ES-I3 (cell line): ENCODE results near the gene PPP1R13L.
"Not testable (repeated sequence)": the region's sequence is repeated elsewhere in the genome, so short reads cannot be mapped to it uniquely, and the experiment has no call there.

Source experiments
- H3K36me3 ChIP-seq: 2 replicates; pipeline ENCODE4 v1.6.1; 2013; ENCODE audit warnings: mild to moderate bottlenecking, low read length, control low read depth, moderate library complexity; ENCODE audit not compliant: insufficient read depth
- H3K4me1 ChIP-seq: 2 replicates; pipeline ENCODE4 v1.6.1; 2013; ENCODE audit warnings: mild to moderate bottlenecking, control low read depth, low read length; ENCODE audit not compliant: insufficient read depth
- H3K9ac ChIP-seq: 2 replicates; pipeline ENCODE4 v1.6.1; 2013; ENCODE audit warnings: low read depth, mild to moderate bottlenecking, low read length, moderate library complexity
- H3K9me3 ChIP-seq: 2 replicates; pipeline ENCODE4 v1.6.1; 2013; ENCODE audit warnings: mild to moderate bottlenecking, low read length, moderate library complexity; ENCODE audit not compliant: control insufficient read depth, insufficient read depth

The PPP1R13L gene

GRCh38 chr19:45421947-45422498 lies 17.2 kb upstream of the PPP1R13L start:
- Histone ChIP-seq H3K9me3 (no peaks in the 10 kb centered on the region), H3K9ac (no peak overlapping the region), H3K36me3 (peaks cover 16% of the 10 kb centered on the region; the same call in 1 of the 2 replicates), H3K4me1 (peaks cover 4% of the 10 kb centered on the region; the same call in 1 of the 2 replicates)

GRCh38 chr19:45420871-45421270 lies 16.0 kb upstream of the PPP1R13L start:
- peaks cover 4% of the 10 kb centered on the region; the same call in 1 of the 2 replicates for H3K4me1 ChIP-seq
- H3K9ac ChIP-seq, result no peak overlapping the region
- H3K36me3 ChIP-seq, result peaks cover 19% of the 10 kb centered on the region; the same call in 1 of the 2 replicates
- no peaks in the 10 kb centered on the region for H3K9me3 ChIP-seq

- Histone ChIP-seq H3K4me1 (no peaks in the 10 kb centered on the region; the same call in 1 of the 2 replicates), H3K9ac (no peak overlapping the region), H3K9me3 (no peaks in the 10 kb centered on the region), H3K36me3 (peaks cover 19% of the 10 kb centered on the region; the same call in 1 of the 2 replicates)
These were observed 15.5 kb upstream of the PPP1R13L start for GRCh38 chr19:45420356-45420755.

GRCh38 chr19:45419895-45420294 lies 15.0 kb upstream of the PPP1R13L start:
- H3K9ac ChIP-seq, result no peak overlapping the region
- H3K9me3 ChIP-seq, result no peaks in the 10 kb centered on the region
- peaks cover 19% of the 10 kb centered on the region; the same call in 1 of the 2 replicates for H3K36me3 ChIP-seq
- no peaks in the 10 kb centered on the region; the same call in 1 of the 2 replicates for H3K4me1 ChIP-seq

- no peaks in the 10 kb centered on the region for H3K9me3 ChIP-seq
- H3K36me3 ChIP-seq, result peaks cover 19% of the 10 kb centered on the region; the same call in 1 of the 2 replicates
- no peak overlapping the region for H3K9ac ChIP-seq
- H3K4me1 ChIP-seq, result no peaks in the 10 kb centered on the region; the same call in 1 of the 2 replicates
These were observed 14.5 kb upstream of the PPP1R13L start for GRCh38 chr19:45419396-45419795.

GRCh38 chr19:45418802-45419201 lies 13.9 kb upstream of the PPP1R13L start:
- H3K9ac ChIP-seq, result no peak overlapping the region
- no peaks in the 10 kb centered on the region for H3K9me3 ChIP-seq
- no peaks in the 10 kb centered on the region; the same call in 1 of the 2 replicates for H3K4me1 ChIP-seq
- peaks cover 20% of the 10 kb centered on the region for H3K36me3 ChIP-seq

- no peaks in the 10 kb centered on the region for H3K9me3 ChIP-seq
- H3K4me1 ChIP-seq, result no peaks in the 10 kb centered on the region
- H3K36me3 ChIP-seq, result peaks cover 26% of the 10 kb centered on the region
- no peak overlapping the region for H3K9ac ChIP-seq
These were observed 12.3 kb upstream of the PPP1R13L start for GRCh38 chr19:45417151-45417550.

- Histone ChIP-seq H3K36me3 (peaks cover 21% of the 10 kb centered on the region), H3K9me3 (no peaks in the 10 kb centered on the region), H3K4me1 (no peaks in the 10 kb centered on the region), H3K9ac (no peak overlapping the region)
These were observed 9.6 kb upstream of the PPP1R13L start for GRCh38 chr19:45414468-45414867.

GRCh38 chr19:45413497-45413896 lies 8.6 kb upstream of the PPP1R13L start:
- Histone ChIP-seq H3K4me1 (no peaks in the 10 kb centered on the region), H3K36me3 (peaks cover 17% of the 10 kb centered on the region), H3K9ac (no peak overlapping the region), H3K9me3 (no peaks in the 10 kb centered on the region)

- not testable (repeated sequence) for H3K9ac ChIP-seq, H3K9me3 ChIP-seq, H3K36me3 ChIP-seq, H3K4me1 ChIP-seq
These were observed 5.5 kb upstream of the PPP1R13L start for GRCh38 chr19:45410330-45410729.

GRCh38 chr19:45409557-45409920 lies 4.7 kb upstream of the PPP1R13L start:
- Histone ChIP-seq H3K9ac (no peak overlapping the region), H3K36me3 (peaks cover 10% of the 10 kb centered on the region), H3K9me3 (no peaks in the 10 kb centered on the region)

GRCh38 chr19:45408830-45409556 lies 4.1 kb upstream of the PPP1R13L start:
- no peaks in the 10 kb centered on the region for H3K9me3 ChIP-seq
- H3K4me1 ChIP-seq, result no peaks in the 10 kb centered on the region
- H3K9ac ChIP-seq, result no peak overlapping the region
- peaks cover 10% of the 10 kb centered on the region; the same call in 1 of the 2 replicates for H3K36me3 ChIP-seq

More at GRCh38 chr19:45409557-45409920, 4.7 kb upstream of the PPP1R13L start:
- H3K4me1 ChIP-seq, result no peaks in the 10 kb centered on the region

- Histone ChIP-seq H3K4me1 (peaks cover 6% of the 10 kb centered on the region), H3K9me3 (no peaks in the 10 kb centered on the region), H3K9ac (no peak overlapping the region), H3K36me3 (peaks cover 3% of the 10 kb centered on the region; the same call in 1 of the 2 replicates)
These were observed 3.3 kb upstream of the PPP1R13L start for GRCh38 chr19:45408121-45408520.

GRCh38 chr19:45407585-45407984 lies 2.7 kb upstream of the PPP1R13L start:
- not testable (repeated sequence) for H3K9me3 ChIP-seq, H3K36me3 ChIP-seq
- Histone ChIP-seq H3K4me1 (peaks cover 11% of the 10 kb centered on the region), H3K9ac (peak overlapping the region; percentile 98; the same call in 1 of the 2 replicates)

- peak overlapping the region; percentile 98 for H3K9ac ChIP-seq
- peaks cover 3% of the 10 kb centered on the region; the same call in 1 of the 2 replicates for H3K36me3 ChIP-seq
- H3K9me3 ChIP-seq, result no peaks in the 10 kb centered on the region
- H3K4me1 ChIP-seq, result peaks cover 13% of the 10 kb centered on the region
These were observed 2.2 kb upstream of the PPP1R13L start for GRCh38 chr19:45407091-45407375.
